ENCODE measurements around the gene KLHL29. TPM values are rescaled to one million over a fixed set of nuclear protein-coding genes. Genes with fewer than 3 reads are reported as not detected.
A peak's percentile ranks its signal among the peaks of the same experiment; 100 is the strongest.

Gene KLHL29
- total RNA-seq, 1 donor from 2014 or later = 12.9 TPM

DNA sequence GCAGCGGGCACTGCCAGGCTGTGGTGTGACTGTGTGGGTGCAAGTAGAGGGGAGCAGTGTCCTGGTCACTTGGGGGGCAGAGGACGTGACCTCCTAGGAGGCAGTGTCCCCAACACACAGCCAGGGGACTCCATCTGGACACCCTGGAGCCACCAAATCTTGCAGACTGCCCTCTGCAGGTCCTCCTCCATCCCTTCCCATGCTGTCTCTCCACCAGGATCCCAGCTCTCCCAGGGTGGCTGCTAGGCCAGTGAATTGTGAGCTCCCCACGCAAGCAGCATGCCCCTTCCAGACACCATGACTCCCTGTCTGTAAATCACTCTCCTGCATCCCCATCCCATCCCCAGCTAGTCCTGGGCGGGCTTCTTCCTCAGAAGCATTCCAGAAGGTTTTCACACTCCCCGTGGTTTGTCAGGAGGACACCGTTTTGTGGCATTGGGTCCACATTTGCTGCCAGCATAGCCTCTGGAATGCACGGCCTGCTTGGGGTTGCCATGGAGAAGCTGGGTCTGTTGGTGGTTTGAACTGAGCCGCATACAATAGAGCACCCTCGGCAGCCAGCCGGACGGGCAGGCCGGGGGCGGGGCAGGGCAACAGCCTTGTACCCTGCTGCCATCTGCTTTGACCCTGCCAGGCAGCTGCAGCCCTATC, 210.7 kb downstream of the KLHL29 start:
- peak; percentile 54 for DNase-seq
- no peaks in the 10 kb centered on the region for H3K4me1 ChIP-seq

DNA sequence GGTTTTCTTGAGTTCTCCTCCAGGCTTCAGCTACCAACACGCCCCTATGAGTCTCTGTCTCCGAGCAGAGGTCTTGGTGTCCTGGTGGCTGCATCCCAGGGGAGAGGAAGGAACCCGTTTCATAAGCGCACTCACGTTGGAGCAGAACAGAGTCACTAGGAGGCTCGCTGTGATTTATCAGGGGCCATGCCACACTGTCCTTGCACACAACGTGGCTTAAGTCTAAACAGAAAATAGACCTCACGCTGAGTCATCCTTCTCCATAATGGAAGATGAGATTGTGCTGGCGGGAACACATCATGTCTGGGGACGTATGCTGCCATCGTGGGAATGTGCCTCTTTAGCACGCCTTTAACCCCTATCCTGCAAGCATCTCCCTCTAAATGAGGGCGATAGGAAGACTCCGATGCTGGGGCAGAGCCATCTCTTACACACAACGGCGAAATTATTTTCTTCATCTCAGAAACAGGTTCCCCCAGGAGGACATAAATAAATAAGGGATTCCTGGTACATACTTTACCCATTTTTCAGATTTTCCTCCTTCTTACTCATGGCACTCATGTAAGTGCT, 211.4 kb downstream of the KLHL29 start:
- H3K27me3 ChIP-seq (ENCODE audit: low read depth) = no peaks in the 10 kb centered on the region
- DNase-seq (no peak), ATAC-seq (no peak)
- H3K4me1 ChIP-seq = no peaks in the 10 kb centered on the region
- H3K4me3 ChIP-seq = no peak overlapping the region
- no peaks in the 10 kb centered on the region for H3K36me3 ChIP-seq
- intact Hi-C loops (cut with DNase I) = no loop called here
- no peak for TF ChIP-seq CTCF (IDR thresholded peaks at IDR 0.05)
- H3K9me3 ChIP-seq = no peaks in the 10 kb centered on the region
- no peak overlapping the region for H3K27ac ChIP-seq

More for the DNA sequence above, 210.7 kb downstream of the KLHL29 start:
- Histone ChIP-seq H3K27me3 (ENCODE audit: low read depth) (no peaks in the 10 kb centered on the region), H3K27ac (no peak overlapping the region), H3K4me3 (no peak overlapping the region), H3K36me3 (no peaks in the 10 kb centered on the region), H3K9me3 (no peaks in the 10 kb centered on the region)
- intact Hi-C loops (cut with DNase I) = no loop called here
- ATAC-seq = peak; percentile 86 to 87
- no peak for TF ChIP-seq CTCF (IDR thresholded peaks at IDR 0.05)

GRCh38 chr2:23597687-23598086, 212.7 kb downstream of the KLHL29 start:
- Histone ChIP-seq H3K4me3 (no peak overlapping the region), H3K36me3 (no peaks in the 10 kb centered on the region), H3K27ac (no peak overlapping the region), H3K4me1 (no peaks in the 10 kb centered on the region), H3K27me3 (ENCODE audit: low read depth) (no peaks in the 10 kb centered on the region), H3K9me3 (no peaks in the 10 kb centered on the region)
- DNase-seq = peak; percentile 24
- TF ChIP-seq CTCF (IDR thresholded peaks at IDR 0.05) = no peak
- intact Hi-C loops (cut with DNase I) = no loop called here
- no peak for ATAC-seq

- H3K27me3 ChIP-seq (ENCODE audit: low read depth) = no peaks in the 10 kb centered on the region
- no peaks in the 10 kb centered on the region for H3K9me3 ChIP-seq
- H3K4me3 ChIP-seq = no peak overlapping the region
- H3K4me1 ChIP-seq = no peaks in the 10 kb centered on the region
- intact Hi-C loops (cut with DNase I) = no loop called here
- DNase-seq (peak; percentile 10), ATAC-seq (no peak)
- TF ChIP-seq CTCF (IDR thresholded peaks at IDR 0.05) = no peak
- no peak overlapping the region for H3K27ac ChIP-seq
- no peaks in the 10 kb centered on the region for H3K36me3 ChIP-seq
Observed at GRCh38 chr2:23599006-23599405, 214.0 kb downstream of the KLHL29 start.

- no peaks in the 10 kb centered on the region for H3K27me3 ChIP-seq (ENCODE audit: low read depth)
- H3K9me3 ChIP-seq = no peaks in the 10 kb centered on the region
- H3K36me3 ChIP-seq = no peaks in the 10 kb centered on the region
- H3K4me1 ChIP-seq = no peaks in the 10 kb centered on the region
- no peak overlapping the region for H3K27ac ChIP-seq
- ATAC-seq (no peak), DNase-seq (peak; percentile 39)
- no peak for TF ChIP-seq CTCF (IDR thresholded peaks at IDR 0.05)
- intact Hi-C loops (cut with DNase I) = no loop called here
- no peak overlapping the region for H3K4me3 ChIP-seq
Observed at GRCh38 chr2:23599667-23600066, 214.7 kb downstream of the KLHL29 start.
